PC-3 (cell line): Measurements from ENCODE around the gene DYNC1I1. TPM values are rescaled to one million over a fixed set of nuclear protein-coding genes. Genes with fewer than 3 reads are reported as not detected.

ENCODE experiments used
- ATAC-seq: fragments of 200-7000 bp; cut with Tn5 transposase; 2 replicates; pipeline ENCODE4 v1.9.1; 2020; ENCODE audit warnings: mild to moderate bottlenecking, moderate library complexity
- BruUV-seq: library from RNA; stranded (reverse); fragments of 400-500 nt; replicated peaks from 2 replicates; lab custom pipeline; 2021; lab: Mats Ljungman, UMichigan
- CTCF ChIA-PET: fragments of 300-600 bp; sonication (Branson Sonifier 250); formaldehyde crosslinking; loops from one replicate; lab custom pipeline; 2022; ENCODE audit warnings: antibody characterized with exemption; lab: Charles Lee
- POLR2A ChIA-PET: fragments of 300-600 bp; sonication (Branson Sonifier 250); formaldehyde crosslinking; loops from one replicate; lab custom pipeline; 2022; ENCODE audit warnings: antibody characterized with exemption; ENCODE audit not compliant: unreplicated experiment; lab: Charles Lee
- DNase-seq: peaks from one replicate; pipeline ENCODE4 v3.0.0-alpha.2; 2015
- H2AFZ ChIP-seq: fragments of 300-600 bp; sonication (generic); 2 replicates; pipeline ENCODE4 v1.6.0; 2016; ENCODE audit warnings: antibody characterized with exemption, low read length
- H3F3A ChIP-seq: fragments of 300-600 bp; sonication (generic); one replicate; pipeline ENCODE4 v1.6.0; 2017; ENCODE audit warnings: antibody characterized with exemption, low read length, control low read depth, mild to moderate bottlenecking; ENCODE audit not compliant: unreplicated experiment
- H3K27ac ChIP-seq: fragments of 300-600 bp; sonication (generic); 2 replicates; pipeline ENCODE4 v1.5.1; 2016; ENCODE audit warnings: mild to moderate bottlenecking, low read length
- H3K27me3 ChIP-seq: fragments of 300-600 bp; sonication (generic); 2 replicates; pipeline ENCODE4 v1.6.1; 2016; ENCODE audit warnings: low read length, mixed read lengths
- H3K36me3 ChIP-seq: fragments of 300-600 bp; sonication (generic); 2 replicates; pipeline ENCODE4 v1.6.1; 2016; ENCODE audit warnings: low read depth, mixed run types, low read length, mixed read lengths
- H3K4me1 ChIP-seq: fragments of 300-600 bp; sonication (generic); 2 replicates; pipeline ENCODE4 v1.5.1; 2016; ENCODE audit warnings: low read length; ENCODE audit not compliant: insufficient read depth
- H3K4me2 ChIP-seq: fragments of 300-600 bp; sonication (generic); 2 replicates; pipeline ENCODE4 v1.6.0; 2016; ENCODE audit warnings: low read length
- H3K4me3 ChIP-seq: fragments of 300-600 bp; sonication (generic); 2 replicates; pipeline ENCODE4 v1.5.1; 2016; ENCODE audit warnings: mild to moderate bottlenecking, low read length, mixed read lengths
- H3K79me2 ChIP-seq: fragments of 300-600 bp; sonication (generic); 2 replicates; pipeline ENCODE4 v1.6.1; 2017; ENCODE audit warnings: low read length, mixed read lengths
- H3K9ac ChIP-seq: fragments of 300-600 bp; sonication (generic); 2 replicates; pipeline ENCODE4 v1.6.0; 2016; ENCODE audit warnings: mild to moderate bottlenecking, low read length
- H3K9me2 ChIP-seq: fragments of 300-600 bp; sonication (generic); replicated peaks from 2 replicates; pipeline ENCODE4 v1.6.1; 2016; ENCODE audit warnings: mixed run types, low read length, mixed read lengths
- H3K9me3 ChIP-seq: fragments of 300-600 bp; sonication (generic); 2 replicates; pipeline ENCODE4 v1.6.1; 2016; ENCODE audit warnings: low read length, mixed read lengths
- H4K20me1 ChIP-seq: fragments of 300-600 bp; sonication (generic); 2 replicates; pipeline ENCODE4 v1.6.1; 2016; ENCODE audit warnings: low read length, mixed read lengths
- EZH2 ChIP-seq: fragments of 300-600 bp; sonication (generic); IDR thresholded peaks from one replicate; pipeline ENCODE4 v1.6.1; 2017; ENCODE audit warnings: antibody characterized with exemption, mild to moderate bottlenecking, low read length; ENCODE audit not compliant: unreplicated experiment
- EZH2phosphoT487 ChIP-seq: fragments of 300-600 bp; sonication (generic); IDR thresholded peaks from 2 replicates; pipeline ENCODE4 v1.6.1; 2018; ENCODE audit warnings: mild to moderate bottlenecking, antibody characterized with exemption, low read length, borderline replicate concordance
- intact Hi-C: fragments of 100-400 bp; cut with micrococcal nuclease; formaldehyde crosslinking; loops from 2 replicates; pipeline ENCODE4 v1.9.0; 2023
- total RNA-seq: library from RNA; depleted of rRNA; stranded (reverse); fragments of >200 nt; gene quantifications from 2 replicates; pipeline ENCODE4 v1.2.3, GENCODE V29; 2014
- TF ChIP-seq, protein P1 (sequence below): fragments of 300-600 bp; sonication (generic); conservative IDR thresholded peaks from 2 replicates; pipeline ENCODE4 v1.5.1; 2017; ENCODE audit warnings: antibody characterized with exemption, low read depth, mild to moderate bottlenecking, low read length

Gene DYNC1I1
- total RNA-seq, 1 experiment from 2014 or later, result 2.4 TPM

GRCh38 chr7:95893484-95893883 lies 121.1 kb downstream of the DYNC1I1 start:
- H3K9me2 ChIP-seq, result no peaks in the 10 kb centered on the region
- H3K9ac ChIP-seq, result no peak overlapping the region
- no peak overlapping the region for H3K27ac ChIP-seq
- DNase-seq (no peak), ATAC-seq (no peak)
- ChIA-PET CTCF (no interaction called here), POLR2A (no interaction called here)
- intact Hi-C loops, result no loop called here
- TF ChIP-seq EZH2phosphoT487 (no peak), EZH2 (no peak)
- TF ChIP-seq, protein P1, sequence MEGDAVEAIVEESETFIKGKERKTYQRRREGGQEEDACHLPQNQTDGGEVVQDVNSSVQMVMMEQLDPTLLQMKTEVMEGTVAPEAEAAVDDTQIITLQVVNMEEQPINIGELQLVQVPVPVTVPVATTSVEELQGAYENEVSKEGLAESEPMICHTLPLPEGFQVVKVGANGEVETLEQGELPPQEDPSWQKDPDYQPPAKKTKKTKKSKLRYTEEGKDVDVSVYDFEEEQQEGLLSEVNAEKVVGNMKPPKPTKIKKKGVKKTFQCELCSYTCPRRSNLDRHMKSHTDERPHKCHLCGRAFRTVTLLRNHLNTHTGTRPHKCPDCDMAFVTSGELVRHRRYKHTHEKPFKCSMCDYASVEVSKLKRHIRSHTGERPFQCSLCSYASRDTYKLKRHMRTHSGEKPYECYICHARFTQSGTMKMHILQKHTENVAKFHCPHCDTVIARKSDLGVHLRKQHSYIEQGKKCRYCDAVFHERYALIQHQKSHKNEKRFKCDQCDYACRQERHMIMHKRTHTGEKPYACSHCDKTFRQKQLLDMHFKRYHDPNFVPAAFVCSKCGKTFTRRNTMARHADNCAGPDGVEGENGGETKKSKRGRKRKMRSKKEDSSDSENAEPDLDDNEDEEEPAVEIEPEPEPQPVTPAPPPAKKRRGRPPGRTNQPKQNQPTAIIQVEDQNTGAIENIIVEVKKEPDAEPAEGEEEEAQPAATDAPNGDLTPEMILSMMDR, result no peak
- H3K4me2 ChIP-seq, result no peak overlapping the region
- no peaks in the 10 kb centered on the region for H3K36me3 ChIP-seq
- no peak overlapping the region for H2AFZ ChIP-seq
- H4K20me1 ChIP-seq, result no peaks in the 10 kb centered on the region
- H3K79me2 ChIP-seq, result no peaks in the 10 kb centered on the region
- H3K4me3 ChIP-seq, result no peak overlapping the region
- no peaks in the 10 kb centered on the region for H3F3A ChIP-seq
- no peaks in the 10 kb centered on the region for H3K4me1 ChIP-seq
- no TSS peak for BruUV-seq
- H3K27me3 ChIP-seq, result no peaks in the 10 kb centered on the region
- H3K9me3 ChIP-seq, result no peaks in the 10 kb centered on the region

GRCh38 chr7:95897557-95898251 lies 125.3 kb downstream of the DYNC1I1 start:
- no TSS peak for BruUV-seq
- TF ChIP-seq EZH2phosphoT487, result no peak
- no peak for TF ChIP-seq EZH2
- TF ChIP-seq, protein P1, result no peak
- CTCF ChIA-PET, result no interaction called here
- H3K27ac ChIP-seq, result no peak overlapping the region
- H3K27me3 ChIP-seq, result no peaks in the 10 kb centered on the region
- no peak overlapping the region for H2AFZ ChIP-seq
- no peaks in the 10 kb centered on the region for H3K9me3 ChIP-seq
- no peaks in the 10 kb centered on the region for H3K79me2 ChIP-seq
- no peaks in the 10 kb centered on the region for H3K9me2 ChIP-seq
- DNase-seq, result no peak
- H3K4me2 ChIP-seq, result no peak overlapping the region
- no peaks in the 10 kb centered on the region for H4K20me1 ChIP-seq
- intact Hi-C loops, result no loop called here
- H3K9ac ChIP-seq, result no peak overlapping the region
- H3K36me3 ChIP-seq, result no peaks in the 10 kb centered on the region
- H3K4me1 ChIP-seq, result no peaks in the 10 kb centered on the region
- H3F3A ChIP-seq, result no peaks in the 10 kb centered on the region
- no peak for ATAC-seq
- H3K4me3 ChIP-seq, result no peak overlapping the region
- POLR2A ChIA-PET, result no interaction called here

DNA sequence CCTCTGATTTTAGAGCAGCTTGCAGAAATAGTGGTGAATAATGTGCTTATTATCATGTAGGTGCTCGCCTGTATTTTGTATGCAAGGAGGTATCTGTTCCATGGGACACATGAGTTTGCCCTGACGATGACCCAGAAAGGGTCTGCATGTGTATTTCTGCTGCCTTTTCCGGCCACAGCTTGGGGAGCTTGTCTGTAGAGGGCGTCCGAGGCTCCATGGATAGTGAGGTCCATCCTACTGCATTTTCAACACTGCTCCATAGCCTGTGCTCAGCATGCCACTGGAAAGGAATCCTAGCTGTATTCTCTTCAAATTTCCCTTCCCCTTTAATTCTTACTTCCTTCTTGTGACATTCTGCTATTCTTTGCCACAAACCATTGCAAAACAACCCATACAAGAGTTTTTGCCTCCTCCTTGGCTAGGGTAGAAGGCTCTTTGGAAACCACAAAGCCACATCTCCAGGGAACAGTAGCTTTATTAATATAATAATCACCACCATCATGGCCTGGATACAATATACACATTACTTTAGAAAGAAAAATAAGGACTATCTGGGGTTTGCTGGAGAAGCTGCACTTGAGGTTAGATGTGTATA lies 127.7 kb downstream of the DYNC1I1 start:
- no peaks in the 10 kb centered on the region for H3K4me1 ChIP-seq
- no peak overlapping the region for H3K4me2 ChIP-seq
- H2AFZ ChIP-seq, result no peak overlapping the region
- no TSS peak for BruUV-seq
- H3F3A ChIP-seq, result no peaks in the 10 kb centered on the region
- no peaks in the 10 kb centered on the region for H3K9me3 ChIP-seq
- H3K36me3 ChIP-seq, result no peaks in the 10 kb centered on the region
- ChIA-PET CTCF (no interaction called here), POLR2A (no interaction called here)
- no peak overlapping the region for H3K9ac ChIP-seq
- H3K9me2 ChIP-seq, result no peaks in the 10 kb centered on the region
- DNase-seq, result no peak
- intact Hi-C loops, result no loop called here
- TF ChIP-seq EZH2, result no peak
- TF ChIP-seq EZH2phosphoT487, result no peak
- TF ChIP-seq, protein P1, result no peak
- H3K27me3 ChIP-seq, result no peaks in the 10 kb centered on the region
- H3K79me2 ChIP-seq, result no peaks in the 10 kb centered on the region
- ATAC-seq, result no peak
- no peaks in the 10 kb centered on the region for H4K20me1 ChIP-seq
- H3K4me3 ChIP-seq, result no peak overlapping the region
- H3K27ac ChIP-seq, result no peak overlapping the region
